Thymus (tissue), 11 donors: ENCODE data around the gene PLSCR3. TPM values are rescaled to one million over a fixed set of nuclear protein-coding genes. Genes with fewer than 3 reads are reported as not detected.
"Not testable (repeated sequence)": the region's sequence is repeated elsewhere in the genome, so short reads cannot be mapped to it uniquely, and the experiment has no call there.

Experiments used
- DNase-seq, 9 donors: peaks; one replicate each; pipeline ENCODE4 v3.0.0-alpha.2; 2013; ENCODE audit warnings: low spot score in 9 of 9, low read depth in 6 of 9, missing footprints in 1 of 9
- H3K27ac ChIP-seq, 2 donors: one replicate each; pipeline ENCODE4 v1.5.1; 2013; ENCODE audit warnings: control low read depth in 1 of 2, low read depth in 1 of 2, low read length in 1 of 2, mild to moderate bottlenecking in 1 of 2, moderate library complexity in 1 of 2
- H3K27me3 ChIP-seq, 2 donors: one replicate each; pipeline ENCODE4 v1.5.1; 2013; ENCODE audit warnings: low read length in 1 of 2; ENCODE audit not compliant: control insufficient read depth in 2 of 2, insufficient read depth in 1 of 2
- H3K36me3 ChIP-seq, 2 donors: one replicate each; pipeline ENCODE4 v1.5.1; 2013; ENCODE audit warnings: low read length in 1 of 2, mild to moderate bottlenecking in 1 of 2, moderate library complexity in 1 of 2; ENCODE audit not compliant: control insufficient read depth in 2 of 2, insufficient read depth in 2 of 2
- H3K4me1 ChIP-seq, 2 donors: one replicate each; pipeline ENCODE4 v1.5.1; 2013; ENCODE audit warnings: low read length in 2 of 2; ENCODE audit not compliant: control insufficient read depth in 2 of 2, insufficient read depth in 2 of 2
- H3K4me3 ChIP-seq, 2 donors: one replicate each; pipeline ENCODE4 v1.5.1; 2013; ENCODE audit warnings: low read length in 2 of 2, control low read depth in 1 of 2, mild to moderate bottlenecking in 1 of 2
- H3K9me3 ChIP-seq, 2 donors: one replicate each; pipeline ENCODE4 v1.5.1; 2013; ENCODE audit warnings: low read length in 1 of 2, mild to moderate bottlenecking in 1 of 2; ENCODE audit not compliant: control insufficient read depth in 2 of 2, insufficient read depth in 1 of 2
- WGBS: extraction: QIAGEN DNeasy Blood & Tissue Kit; methylation state at CpG from one replicate; pipeline ENCODE4 v1.1.7; 2013; 5-methylcytosine and 5-hydroxymethylcytosine counted together
- polyA plus RNA-seq: library from polyadenylated mRNA; stranded (reverse); fragments of 200-250 nt; gene quantifications from one replicate; pipeline ENCODE4 v1.2.3, GENCODE V29; 2013
- total RNA-seq: library from RNA; stranded (reverse); fragments of 120-200 nt; gene quantifications from one replicate; pipeline ENCODE4 v1.2.4, GENCODE V29; 2013
- donor health status: healthy.

Gene PLSCR3
- total and polyA plus RNA-seq, 2 donors: 9.3 to 32.7 TPM

GRCh38 chr17:7374353-7374752, 20.0 kb downstream of the PLSCR3 start:
- H3K27me3 ChIP-seq: peaks cover 0 to 26% of the 10 kb centered on the region in 2 donors
- no peaks in the 10 kb centered on the region for H3K4me1 ChIP-seq
- 98% methylated on average over 2 of the region's 2 CpGs for WGBS
- no peak overlapping the region for H3K4me3 ChIP-seq
- H3K27ac ChIP-seq: no peak overlapping the region
- H3K9me3 ChIP-seq: no peaks in the 10 kb centered on the region
- H3K36me3 ChIP-seq: no peaks in the 10 kb centered on the region
- DNase-seq: no peak

- DNase-seq: no peak
- no peak overlapping the region for H3K4me3 ChIP-seq
- H3K4me1 ChIP-seq: no peaks in the 10 kb centered on the region
- no peak overlapping the region for H3K27ac ChIP-seq
- H3K27me3 ChIP-seq: peaks cover 0 to 27% of the 10 kb centered on the region in 2 donors
- no peaks in the 10 kb centered on the region for H3K36me3 ChIP-seq
- H3K9me3 ChIP-seq: no peaks in the 10 kb centered on the region
- 95% methylated on average over 4 of the region's 4 CpGs for WGBS
Measured at GRCh38 chr17:7370853-7371252, 23.5 kb downstream of the PLSCR3 start.

GRCh38 chr17:7369825-7370224, 24.5 kb downstream of the PLSCR3 start:
- H3K9me3 ChIP-seq: no peaks in the 10 kb centered on the region
- H3K4me3 ChIP-seq: no peak overlapping the region
- no peak for DNase-seq
- no peak overlapping the region for H3K27ac ChIP-seq
- peaks cover 0 to 27% of the 10 kb centered on the region in 2 donors for H3K27me3 ChIP-seq
- no peaks in the 10 kb centered on the region for H3K36me3 ChIP-seq
- no peaks in the 10 kb centered on the region for H3K4me1 ChIP-seq
- 89% methylated on average over 5 of the region's 5 CpGs for WGBS

GRCh38 chr17:7368599-7368994, 25.7 kb downstream of the PLSCR3 start:
- not testable (repeated sequence) for H3K9me3 ChIP-seq, H3K36me3 ChIP-seq, DNase-seq, H3K4me1 ChIP-seq, H3K4me3 ChIP-seq, H3K27ac ChIP-seq
- peaks cover 0 to 24% of the 10 kb centered on the region in 2 donors for H3K27me3 ChIP-seq
- WGBS: 94% methylated on average over 5 of the region's 5 CpGs

- H3K9me3 ChIP-seq: no peaks in the 10 kb centered on the region
- WGBS: 89% methylated on average over 13 of the region's 13 CpGs
- DNase-seq: no peak
- H3K4me3 ChIP-seq: no peak overlapping the region
- H3K27me3 ChIP-seq: peaks cover 0 to 24% of the 10 kb centered on the region in 2 donors
- no peak overlapping the region for H3K27ac ChIP-seq
- no peaks in the 10 kb centered on the region for H3K4me1 ChIP-seq
- H3K36me3 ChIP-seq: no peaks in the 10 kb centered on the region
Measured at GRCh38 chr17:7367918-7368598, 26.3 kb downstream of the PLSCR3 start.

GRCh38 chr17:7367083-7367482, 27.2 kb downstream of the PLSCR3 start:
- Histone ChIP-seq H3K4me3 (no peak overlapping the region), H3K4me1 (no peaks in the 10 kb centered on the region), H3K27me3 (peaks cover 0 to 26% of the 10 kb centered on the region in 2 donors), H3K36me3 (no peaks in the 10 kb centered on the region), H3K27ac (no peak overlapping the region), H3K9me3 (no peaks in the 10 kb centered on the region)
- WGBS: 94% methylated on average over 8 of the region's 8 CpGs
- no peak for DNase-seq

GRCh38 chr17:7365963-7366362, 28.4 kb downstream of the PLSCR3 start:
- H3K27me3 ChIP-seq: peaks cover 0 to 28% of the 10 kb centered on the region in 2 donors
- 96% methylated on average over 6 of the region's 7 CpGs for WGBS
- not testable (repeated sequence) for H3K27ac ChIP-seq, DNase-seq, H3K36me3 ChIP-seq, H3K4me3 ChIP-seq, H3K4me1 ChIP-seq, H3K9me3 ChIP-seq

GRCh38 chr17:7363311-7363710, 31.0 kb downstream of the PLSCR3 start:
- Histone ChIP-seq H3K27me3 (peaks cover 0 to 12% of the 10 kb centered on the region in 2 donors), H3K4me1 (no peaks in the 10 kb centered on the region), H3K27ac (no peak overlapping the region), H3K9me3 (no peaks in the 10 kb centered on the region), H3K4me3 (no peak overlapping the region), H3K36me3 (no peaks in the 10 kb centered on the region)
- 98% methylated on average over 6 of the region's 6 CpGs for WGBS
- DNase-seq: no peak

- no peaks in the 10 kb centered on the region for H3K4me1 ChIP-seq
- no peaks in the 10 kb centered on the region for H3K36me3 ChIP-seq
- H3K27me3 ChIP-seq: peaks cover 0 to 6% of the 10 kb centered on the region in 2 donors
- H3K4me3 ChIP-seq: no peak overlapping the region
- no peak for DNase-seq
- whole genome bisulfite sequencing: 85% methylated on average over 3 of the region's 3 CpGs
- no peaks in the 10 kb centered on the region for H3K9me3 ChIP-seq
- no peak overlapping the region for H3K27ac ChIP-seq
Measured at GRCh38 chr17:7361906-7362305, 32.4 kb downstream of the PLSCR3 start.
